HG02759 (cell line): ENCODE data around the gene TNFRSF14.

Experiments used
- ATAC-seq: cut with Tn5 transposase; IDR thresholded peaks from one replicate; pipeline ENCODE4 v1.9.1; 2021; ENCODE audit warnings: mild to moderate bottlenecking, moderate library complexity; ENCODE audit not compliant: unreplicated experiment

The TNFRSF14 gene

DNA sequence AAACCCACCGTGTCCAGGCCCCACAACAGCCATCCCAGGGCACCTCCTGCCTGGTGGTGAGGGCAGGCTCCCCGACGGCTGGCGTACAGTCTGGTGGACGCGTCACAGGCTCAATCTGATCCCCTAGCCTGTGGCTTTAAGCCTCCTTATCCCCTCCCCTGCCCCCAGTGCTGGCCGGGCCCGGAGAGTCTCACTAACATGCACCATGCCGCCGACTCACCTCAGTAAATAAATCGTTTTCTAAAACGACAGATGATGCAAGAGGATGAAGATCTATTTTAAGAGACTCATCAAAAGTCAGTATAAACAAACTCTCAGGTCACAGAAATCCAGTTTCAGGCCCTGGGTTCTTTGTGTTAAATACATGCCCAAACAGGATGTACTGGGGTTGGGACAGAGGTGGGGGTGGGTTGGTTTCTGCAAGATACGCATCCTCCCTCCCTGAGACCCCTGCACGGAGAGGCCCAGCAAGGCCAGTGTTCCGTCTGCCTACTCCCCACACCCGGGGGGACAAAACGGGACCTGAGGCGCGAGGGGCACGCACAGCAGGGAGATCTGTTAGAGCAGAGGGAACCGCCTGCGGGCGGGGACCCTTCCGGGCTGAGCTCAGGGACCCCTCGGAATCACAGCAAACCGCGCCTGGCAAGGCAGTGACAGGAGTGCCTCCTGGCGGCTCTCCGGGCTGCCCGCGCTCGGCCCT, 32.8 kb upstream of the TNFRSF14 start:
- no peak for ATAC-seq

DNA sequence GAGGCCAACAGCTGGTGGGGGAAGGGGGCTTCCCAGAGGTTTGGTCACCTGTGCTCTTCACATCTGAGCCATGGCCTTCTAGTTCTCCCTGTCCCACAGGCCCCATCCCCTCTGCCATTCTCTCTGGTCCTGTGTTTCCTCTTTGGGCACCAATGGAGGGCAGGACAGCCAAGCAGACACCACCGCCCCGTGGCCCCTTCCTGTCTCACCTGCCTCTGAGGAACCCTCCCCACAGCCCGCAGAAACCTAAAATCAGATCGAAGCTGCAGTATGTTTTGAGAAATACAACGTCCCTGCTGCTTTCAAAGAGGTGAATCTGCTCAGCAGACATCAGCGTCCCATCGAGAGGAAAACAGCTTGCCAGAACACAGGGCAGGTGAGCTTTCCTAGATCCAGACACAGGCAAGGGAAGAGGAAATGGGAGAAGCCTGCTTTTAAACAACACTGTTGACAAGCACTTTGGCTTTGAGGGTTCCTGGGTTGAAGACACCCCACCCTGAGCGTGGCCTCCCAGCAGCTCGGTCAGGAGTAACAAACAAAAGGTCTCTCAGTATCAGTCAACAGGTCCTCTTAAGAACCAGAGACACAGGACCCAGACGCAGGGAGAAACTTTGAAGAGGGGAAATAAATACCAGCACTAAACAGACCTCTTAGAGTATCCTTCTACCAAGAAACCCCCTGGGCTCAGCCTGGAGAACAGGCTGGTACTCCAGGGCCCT, 32.1 kb upstream of the TNFRSF14 start:
- ATAC-seq: no peak

GRCh38 chr1:2525572-2525919, 30.6 kb upstream of the TNFRSF14 start:
- ATAC-seq: no peak

DNA sequence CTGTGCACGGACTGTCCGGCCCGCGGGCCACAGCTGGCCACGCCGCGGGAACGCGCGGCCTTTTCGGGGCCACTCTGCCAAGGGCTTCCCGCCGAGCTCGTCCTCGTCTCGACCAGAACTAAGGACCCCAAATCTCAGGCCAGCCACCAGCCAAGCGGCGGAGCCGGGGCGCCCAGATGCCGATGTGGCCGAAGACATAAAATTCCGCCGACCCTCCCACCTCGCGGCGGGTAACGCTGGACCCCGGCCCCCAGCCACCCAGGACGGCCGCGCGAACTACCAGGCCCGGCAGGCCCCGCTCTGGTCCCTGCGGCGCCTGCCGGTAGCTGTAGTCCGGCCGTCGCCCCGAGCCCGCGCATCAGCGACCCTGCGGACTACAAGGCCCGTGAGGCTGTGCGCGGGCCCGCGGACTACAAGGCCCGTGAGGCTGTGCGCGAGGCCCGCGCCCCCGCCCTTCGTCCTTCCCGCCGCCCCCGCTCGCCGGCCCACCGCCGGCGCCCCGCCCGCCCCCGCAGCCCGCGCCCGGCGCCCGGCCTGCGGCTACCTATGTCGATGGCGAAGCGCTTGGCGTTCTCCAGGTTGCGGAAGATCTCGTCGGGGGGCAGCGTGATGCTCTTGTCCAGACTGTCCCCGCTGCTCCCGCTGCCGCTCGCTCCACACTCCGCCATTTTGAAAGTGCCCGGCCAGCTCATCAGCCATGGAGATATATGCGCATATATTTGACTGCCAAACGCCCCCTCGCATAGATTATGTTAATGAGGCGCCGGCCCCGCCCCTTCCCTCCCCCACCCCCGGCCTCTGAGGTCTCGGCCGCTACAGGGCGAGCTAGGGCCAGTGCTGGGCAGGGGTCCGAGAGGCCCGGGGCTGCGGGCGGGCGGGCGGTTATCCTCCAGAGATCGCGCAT, 30.0 kb upstream of the TNFRSF14 start, which contains the start of gene PANK4:
TSS of gene PANK4 (minus strand) at position 677 of the 904 bp plus-strand sequence. CDS start at position 668, 9 bp downstream.
- peak; percentile 81 for ATAC-seq

- ATAC-seq: peak; percentile 41
These were observed 29.2 kb upstream of the TNFRSF14 start for GRCh38 chr1:2526824-2527555.

- ATAC-seq: no peak
These were observed 28.7 kb upstream of the TNFRSF14 start for GRCh38 chr1:2527556-2527860.

DNA sequence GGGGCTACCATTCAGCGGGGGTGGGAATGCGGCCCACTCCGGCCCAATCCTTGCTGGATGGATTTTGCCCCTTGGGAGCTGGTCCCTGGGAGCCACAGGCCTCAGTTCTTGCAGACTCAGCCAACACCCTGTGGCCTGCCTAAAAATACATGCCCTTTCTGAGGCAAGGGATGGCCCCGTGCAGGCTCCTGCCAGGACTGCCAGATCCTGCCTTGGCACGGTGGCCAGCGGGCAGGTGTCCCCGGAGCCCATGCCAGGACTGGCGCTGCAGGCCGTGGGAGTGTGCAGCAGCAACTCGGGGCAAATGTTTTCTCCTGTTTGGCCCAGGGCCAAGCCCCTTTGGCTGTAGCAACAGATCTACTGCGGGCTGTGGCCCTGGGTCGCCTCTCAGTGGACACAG, 28.2 kb upstream of the TNFRSF14 start:
- ATAC-seq: no peak

DNA sequence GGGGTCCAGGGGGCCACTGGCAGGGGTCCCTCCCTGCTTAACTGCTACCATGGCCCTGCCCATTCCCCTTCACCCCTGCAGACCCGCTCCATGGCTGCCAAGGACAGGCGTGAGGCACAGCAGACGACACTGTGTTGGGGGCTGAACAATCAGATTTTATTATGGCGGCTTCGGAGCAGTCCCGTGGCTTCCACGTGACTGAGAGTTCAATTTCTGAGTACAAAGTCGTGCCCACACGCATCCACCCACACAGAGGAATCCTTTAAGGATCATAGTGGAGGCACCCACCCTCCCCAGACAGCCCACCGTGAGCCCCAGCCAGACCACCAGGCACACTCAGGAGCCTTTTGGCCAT, 27.6 kb upstream of the TNFRSF14 start:
- ATAC-seq: no peak

GRCh38 chr1:2528966-2529783, 27.0 kb upstream of the TNFRSF14 start:
- no peak for ATAC-seq

DNA sequence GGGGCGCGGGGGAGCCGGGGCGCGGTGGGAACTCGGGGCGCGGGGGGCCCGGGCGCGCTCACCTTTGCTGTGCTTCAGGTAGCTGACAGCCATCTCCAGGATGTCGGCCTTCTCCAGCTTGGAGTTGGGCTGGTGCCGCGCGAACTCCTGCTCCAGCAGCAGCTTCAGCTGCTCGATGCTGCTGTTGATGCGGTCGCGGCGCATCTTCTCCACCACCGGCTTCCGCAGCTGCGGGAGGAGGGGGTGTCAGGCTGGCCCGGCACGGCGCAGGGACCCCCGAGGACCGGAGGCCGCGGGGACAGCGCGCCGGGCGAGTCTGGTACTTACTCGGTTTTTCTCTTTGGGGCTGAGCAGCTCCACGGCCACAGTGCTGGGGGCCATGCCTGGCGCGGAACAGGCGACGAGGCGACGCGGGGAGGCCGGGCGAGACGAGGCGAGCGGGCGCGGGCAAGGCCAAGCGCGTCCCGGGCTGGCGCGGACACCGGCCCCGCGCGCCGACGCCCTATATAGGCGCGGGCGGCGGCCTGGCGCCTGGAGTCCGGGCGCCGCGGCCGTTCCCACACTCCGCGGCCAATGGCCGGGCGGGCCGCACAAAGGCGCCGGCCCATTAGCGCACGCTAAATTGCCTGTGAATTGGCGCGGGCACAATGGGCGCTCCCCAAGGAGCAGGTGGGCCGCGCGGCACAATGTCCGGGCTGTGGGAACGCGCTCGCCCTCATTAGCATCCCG, 26.2 kb upstream of the TNFRSF14 start, which contains the start of gene HES5:
TSS of gene HES5 (minus strand) at position 480 of the 729 bp plus-strand sequence. CDS start at position 381, 99 bp downstream.
- ATAC-seq: no peak

DNA sequence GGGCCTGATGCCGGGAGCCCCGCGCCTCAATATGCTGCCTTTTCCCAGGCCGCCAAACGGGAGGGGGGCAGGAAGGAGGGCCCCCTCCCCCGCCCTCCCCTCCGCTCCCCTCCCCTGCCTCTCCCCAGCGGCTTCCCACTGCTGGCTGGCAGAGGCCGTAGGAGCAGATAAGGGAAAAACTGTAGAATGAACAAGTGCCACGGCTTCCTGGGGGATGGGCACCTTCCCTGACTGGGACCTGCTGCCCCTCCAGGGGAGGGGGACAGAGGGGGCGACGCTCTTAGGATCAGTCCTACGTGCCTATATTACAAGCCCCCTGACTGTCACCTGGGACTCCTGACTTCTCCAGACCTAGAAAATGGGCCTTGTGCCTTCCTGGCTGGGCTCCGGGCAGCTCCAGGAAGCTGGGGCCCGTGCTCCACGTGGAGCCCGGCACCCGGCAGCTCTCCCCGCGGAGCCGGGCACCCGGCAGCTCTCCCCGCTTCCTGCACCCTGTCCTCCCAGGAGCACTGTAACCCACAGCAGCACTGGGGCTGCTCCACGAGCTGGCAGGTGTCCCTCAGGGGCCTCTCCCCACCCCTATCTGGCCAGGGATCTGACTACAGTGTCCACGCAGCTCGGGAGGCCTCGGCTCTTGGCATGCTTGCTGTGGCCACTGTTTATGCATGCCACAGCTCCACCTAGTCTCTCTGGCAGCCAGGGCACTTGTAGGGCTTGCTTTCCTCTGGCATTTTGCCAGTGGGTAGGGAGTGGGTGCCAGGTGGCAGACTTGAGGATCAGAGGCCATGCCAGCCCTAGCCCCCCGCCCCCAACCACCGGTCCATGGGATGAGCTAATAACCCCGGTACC, 25.4 kb upstream of the TNFRSF14 start:
- no peak for ATAC-seq

GRCh38 chr1:2532485-2533160, 23.5 kb upstream of the TNFRSF14 start:
- no peak for ATAC-seq

DNA sequence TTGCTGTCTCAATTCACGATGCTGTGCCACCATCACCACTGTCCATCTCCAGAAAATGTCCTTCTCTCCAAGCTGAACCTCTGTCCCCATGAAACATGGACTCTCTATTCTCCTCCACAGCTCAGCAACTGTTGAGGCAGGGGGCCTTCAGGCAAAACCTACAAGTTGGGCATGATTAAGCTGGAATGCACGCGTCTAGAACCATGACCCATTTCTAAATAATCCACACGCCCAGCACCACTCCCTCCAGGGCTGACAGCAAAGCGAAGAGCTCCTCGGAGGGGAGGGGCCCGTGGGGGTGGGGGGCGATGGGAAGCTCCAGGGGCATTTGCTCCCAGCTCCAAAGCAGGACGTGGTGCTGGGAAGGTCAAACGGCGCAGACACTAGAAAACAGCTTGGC, 22.8 kb upstream of the TNFRSF14 start:
- no peak for ATAC-seq

DNA sequence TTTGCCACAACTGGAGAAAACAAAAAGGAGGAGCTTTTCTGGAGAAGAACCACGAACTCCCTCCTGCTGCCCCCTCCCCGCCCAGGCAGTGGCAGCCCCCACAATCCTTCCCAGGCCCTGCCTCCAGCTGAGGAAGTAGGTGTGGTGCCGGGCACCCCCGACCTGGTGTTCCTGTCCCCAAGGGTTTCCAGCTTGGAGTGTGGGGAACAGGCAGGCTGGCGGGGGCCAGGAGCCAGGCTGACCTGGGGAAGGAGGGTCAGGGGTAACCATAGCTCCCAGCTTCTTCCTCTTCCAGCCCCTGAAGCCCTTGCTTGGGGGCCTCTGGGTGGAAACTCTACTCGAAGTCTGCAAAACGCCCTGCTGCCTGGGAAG, 21.9 kb upstream of the TNFRSF14 start:
- ATAC-seq: no peak

- ATAC-seq: no peak
These were observed 21.3 kb upstream of the TNFRSF14 start for GRCh38 chr1:2534687-2535441.

- no peak for ATAC-seq
These were observed 20.7 kb upstream of the TNFRSF14 start for GRCh38 chr1:2535455-2535854.

- ATAC-seq: no peak
These were observed 20.2 kb upstream of the TNFRSF14 start for GRCh38 chr1:2535981-2536380.
